ENCODE results near the gene NCSTN.
"Not testable (repeated sequence)": the region's sequence is repeated elsewhere in the genome, so short reads cannot be mapped to it uniquely, and the experiment has no call there.

Gene NCSTN

DNA sequence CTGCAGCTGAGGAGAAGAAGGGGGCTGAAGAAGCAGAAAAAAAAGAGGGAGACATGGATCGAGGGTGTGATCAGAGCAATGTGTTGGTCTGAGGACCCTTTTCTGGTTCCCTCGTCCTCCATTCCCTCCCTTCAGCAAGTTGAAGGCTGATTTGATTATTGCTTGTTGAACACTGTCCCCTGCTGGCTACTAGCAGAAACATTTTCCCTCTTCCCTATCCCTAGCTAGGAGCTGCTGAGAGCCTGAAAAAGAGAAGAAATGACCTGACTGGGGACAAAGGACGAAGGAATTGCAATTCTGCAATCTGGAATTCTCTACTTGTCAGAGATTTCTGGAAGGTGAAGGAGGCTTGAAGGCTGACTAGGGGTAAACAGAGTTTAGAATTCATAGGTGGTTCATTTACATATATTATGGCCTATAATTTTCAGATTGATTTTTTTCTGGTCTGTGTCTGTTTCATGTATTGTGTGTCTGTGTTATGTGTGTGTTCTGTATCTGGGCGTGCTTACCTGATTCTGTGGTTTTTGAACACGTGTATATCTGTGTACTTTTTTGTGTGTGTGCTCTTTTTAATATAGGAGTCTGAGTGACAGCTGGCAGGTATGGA lies 33.4 kb downstream of the NCSTN start:
- H3K27ac ChIP-seq = no peak overlapping the region
- TF ChIP-seq ZFX (IDR thresholded peaks at IDR 0.05; ENCODE audit: borderline replicate concordance) = no peak
- TF ChIP-seq, protein P1, sequence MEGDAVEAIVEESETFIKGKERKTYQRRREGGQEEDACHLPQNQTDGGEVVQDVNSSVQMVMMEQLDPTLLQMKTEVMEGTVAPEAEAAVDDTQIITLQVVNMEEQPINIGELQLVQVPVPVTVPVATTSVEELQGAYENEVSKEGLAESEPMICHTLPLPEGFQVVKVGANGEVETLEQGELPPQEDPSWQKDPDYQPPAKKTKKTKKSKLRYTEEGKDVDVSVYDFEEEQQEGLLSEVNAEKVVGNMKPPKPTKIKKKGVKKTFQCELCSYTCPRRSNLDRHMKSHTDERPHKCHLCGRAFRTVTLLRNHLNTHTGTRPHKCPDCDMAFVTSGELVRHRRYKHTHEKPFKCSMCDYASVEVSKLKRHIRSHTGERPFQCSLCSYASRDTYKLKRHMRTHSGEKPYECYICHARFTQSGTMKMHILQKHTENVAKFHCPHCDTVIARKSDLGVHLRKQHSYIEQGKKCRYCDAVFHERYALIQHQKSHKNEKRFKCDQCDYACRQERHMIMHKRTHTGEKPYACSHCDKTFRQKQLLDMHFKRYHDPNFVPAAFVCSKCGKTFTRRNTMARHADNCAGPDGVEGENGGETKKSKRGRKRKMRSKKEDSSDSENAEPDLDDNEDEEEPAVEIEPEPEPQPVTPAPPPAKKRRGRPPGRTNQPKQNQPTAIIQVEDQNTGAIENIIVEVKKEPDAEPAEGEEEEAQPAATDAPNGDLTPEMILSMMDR (IDR thresholded peaks at IDR 0.05) = peak; percentile 99

DNA sequence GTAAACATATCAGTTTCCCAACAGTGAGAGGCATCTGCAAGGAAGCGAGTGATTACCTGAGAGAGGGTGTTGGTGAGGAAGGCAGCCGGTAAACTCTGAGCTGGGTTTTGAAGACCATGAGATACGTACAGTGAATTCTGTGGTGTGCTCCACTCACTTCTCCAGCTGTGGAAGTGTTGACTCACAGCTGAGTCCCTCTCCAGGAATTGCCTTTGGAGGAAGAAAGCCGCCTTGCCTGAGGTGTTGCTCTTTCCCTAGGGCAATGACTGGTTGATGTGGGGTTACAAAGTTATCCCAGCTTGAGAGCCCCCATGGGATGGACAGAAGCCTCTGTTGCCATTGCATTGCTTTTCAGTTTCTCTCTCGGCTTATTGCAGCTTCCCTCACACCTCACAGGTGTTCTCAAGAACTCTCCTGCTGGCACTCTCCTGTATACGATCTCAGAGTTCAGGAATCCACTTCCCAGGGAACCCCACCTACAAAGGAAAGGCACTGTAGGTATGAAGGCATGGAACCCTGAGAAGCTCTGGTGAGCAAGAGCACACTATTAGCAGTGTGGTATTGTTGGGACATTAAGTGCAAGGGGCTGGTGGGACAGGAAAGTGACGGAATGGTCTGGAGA lies 34.5 kb downstream of the NCSTN start:
- H3K27ac ChIP-seq = no peak overlapping the region
- TF ChIP-seq ZFX (IDR thresholded peaks at IDR 0.05; ENCODE audit: borderline replicate concordance) = no peak
- TF ChIP-seq, protein P1 (IDR thresholded peaks at IDR 0.05) = no peak

DNA sequence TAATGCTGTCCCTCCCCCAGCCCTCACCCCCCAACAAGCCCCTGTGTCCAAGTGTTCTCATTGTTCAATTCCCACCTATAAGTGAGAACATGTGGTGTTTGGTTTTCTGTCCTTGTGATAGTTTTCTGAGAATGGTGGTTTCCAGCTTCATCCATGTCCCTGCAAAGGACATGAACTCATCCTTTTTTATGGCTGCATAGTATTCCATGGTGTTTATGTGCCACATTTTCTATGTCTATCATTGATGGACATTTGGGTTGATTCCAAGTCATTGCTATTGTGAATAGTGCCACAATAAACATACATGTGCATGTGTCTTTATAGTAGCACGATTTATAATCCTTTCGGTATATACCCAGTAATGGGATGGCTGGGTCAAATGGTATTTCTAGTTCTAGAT lies 41.6 kb downstream of the NCSTN start:
- H3K27ac ChIP-seq = not testable (repeated sequence)

DNA sequence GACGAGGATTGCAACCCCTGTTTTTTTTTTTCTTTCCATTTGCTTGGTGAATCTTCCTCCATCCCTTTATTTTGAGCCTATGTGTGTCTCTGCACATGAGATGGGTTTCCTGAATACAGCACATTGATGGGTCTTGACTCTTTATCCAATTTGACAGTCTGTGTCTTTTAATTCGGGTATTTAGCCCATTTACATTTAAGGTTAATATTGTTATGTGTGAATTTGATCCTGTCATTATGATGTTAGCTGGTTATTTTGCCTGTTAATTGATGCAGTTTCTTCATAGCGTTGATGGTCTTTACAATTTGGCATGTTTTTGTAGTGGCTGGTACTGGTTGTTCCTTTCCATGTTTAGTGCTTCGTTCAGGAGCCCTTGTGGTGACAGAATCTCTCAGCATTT lies 45.2 kb downstream of the NCSTN start:
- H3K27ac ChIP-seq = not testable (repeated sequence)

DNA sequence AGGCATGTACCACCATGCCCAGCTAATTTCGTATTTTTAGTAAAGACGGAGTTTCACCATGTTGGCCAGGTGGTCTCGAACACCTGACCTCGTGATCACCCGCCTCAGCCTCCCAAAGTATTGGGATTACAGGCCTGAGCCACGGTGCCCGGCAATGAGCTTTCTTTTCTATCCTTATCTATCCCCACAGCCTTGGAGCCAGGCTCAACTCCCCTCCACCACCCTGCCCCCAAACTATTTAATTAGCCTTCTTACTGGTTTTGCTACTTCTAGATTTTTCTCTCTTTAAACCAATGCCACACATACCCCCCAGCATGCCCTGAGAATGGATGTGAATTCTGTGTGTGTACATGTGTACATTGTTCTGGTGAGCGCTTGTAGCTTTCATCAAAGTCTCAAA lies 51.5 kb downstream of the NCSTN start:
- no peak for TF ChIP-seq ZFX (IDR thresholded peaks at IDR 0.05; ENCODE audit: borderline replicate concordance)
- TF ChIP-seq, protein P1 (IDR thresholded peaks at IDR 0.05) = no peak
- no peak overlapping the region for H3K27ac ChIP-seq

DNA sequence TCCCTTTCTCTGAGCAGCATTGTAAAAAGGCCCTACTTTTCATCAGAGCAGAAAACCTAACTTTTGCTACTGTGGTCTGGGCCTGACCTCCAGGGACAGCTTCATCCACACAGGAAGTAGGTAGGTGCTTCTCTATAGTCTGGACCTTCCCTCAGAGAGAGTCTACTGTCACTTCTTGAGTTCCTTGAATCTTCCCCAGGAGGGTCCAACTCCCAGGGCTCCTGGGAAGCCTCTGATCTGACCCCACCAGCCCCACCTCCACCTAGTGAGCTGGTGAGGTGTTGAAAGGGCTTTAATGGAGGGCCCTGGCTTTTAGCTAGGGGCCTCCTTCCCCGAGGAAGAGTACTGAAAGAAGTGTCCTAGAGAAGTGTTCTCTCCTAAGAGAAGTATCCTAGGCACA lies 54.5 kb downstream of the NCSTN start:
- no peak overlapping the region for H3K27ac ChIP-seq
- no peak for TF ChIP-seq ZFX (IDR thresholded peaks at IDR 0.05; ENCODE audit: borderline replicate concordance)
- TF ChIP-seq, protein P1 (IDR thresholded peaks at IDR 0.05) = no peak

DNA sequence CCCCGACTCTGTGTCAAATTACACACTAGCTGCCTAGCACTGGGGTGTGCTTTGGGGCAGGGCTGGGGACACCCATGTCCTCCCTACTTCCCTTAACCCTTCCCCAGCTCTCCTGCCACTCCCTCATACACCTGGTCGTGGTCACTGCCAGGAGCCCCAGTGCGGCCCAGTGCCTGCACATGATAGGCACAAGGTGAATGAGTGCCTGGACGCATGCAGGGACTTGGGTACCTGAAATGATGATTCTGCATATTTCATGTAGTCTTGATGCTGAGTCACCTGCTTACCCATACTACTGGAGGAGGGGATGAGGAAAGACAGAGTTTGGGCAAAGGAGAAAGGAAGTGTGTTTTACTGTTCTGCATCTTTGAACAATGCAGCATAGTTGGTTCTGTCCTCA lies 55.6 kb downstream of the NCSTN start:
- no peak overlapping the region for H3K27ac ChIP-seq
- TF ChIP-seq, protein P1 (IDR thresholded peaks at IDR 0.05) = no peak
- TF ChIP-seq ZFX (IDR thresholded peaks at IDR 0.05; ENCODE audit: borderline replicate concordance) = no peak

DNA sequence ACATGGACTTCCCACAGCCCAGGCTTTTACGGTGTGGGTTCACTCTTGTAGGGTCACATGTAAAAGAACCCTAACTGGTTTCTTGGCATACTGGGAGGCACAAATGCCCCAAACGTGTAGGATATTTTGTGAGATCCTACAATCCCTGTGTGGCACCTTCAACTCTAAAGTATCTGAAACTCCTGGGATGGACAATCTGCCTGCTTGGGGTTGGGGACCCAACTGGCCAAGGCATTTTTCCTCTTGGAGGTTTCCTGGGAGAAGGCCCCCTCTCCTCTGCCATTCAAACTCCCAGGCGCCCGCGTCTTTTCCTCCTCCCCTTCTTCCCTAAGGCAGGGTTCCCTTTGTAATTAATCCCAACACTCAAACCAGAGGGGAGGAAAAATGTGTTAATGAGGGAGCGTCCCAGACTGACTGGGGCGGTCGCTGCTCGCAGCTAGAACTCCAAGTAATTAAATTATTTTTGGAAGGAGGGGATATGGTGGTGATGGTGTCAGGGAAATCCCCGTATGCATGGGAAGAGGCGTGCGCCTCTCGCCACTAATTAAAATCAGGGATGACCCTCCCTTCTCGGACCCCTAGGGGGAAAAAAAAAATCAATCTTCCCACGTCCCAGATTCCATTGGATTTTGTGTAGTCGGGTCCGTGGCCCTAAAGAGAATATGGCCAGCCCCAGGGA lies 56.5 kb downstream of the NCSTN start:
- H3K27ac ChIP-seq = no peak overlapping the region
- TF ChIP-seq ZFX (IDR thresholded peaks at IDR 0.05; ENCODE audit: borderline replicate concordance) = no peak
- TF ChIP-seq, protein P1 (IDR thresholded peaks at IDR 0.05) = no peak
